GM19468 (cell line): ENCODE results near the gene NME9.

Experiments used
- ATAC-seq: cut with Tn5 transposase; IDR thresholded peaks from one replicate; pipeline ENCODE4 v1.9.1; 2021; ENCODE audit warnings: mild to moderate bottlenecking, moderate library complexity, moderate number of reproducible peaks; ENCODE audit not compliant: unreplicated experiment; ENCODE audit errors: extremely low read depth

Gene NME9

DNA sequence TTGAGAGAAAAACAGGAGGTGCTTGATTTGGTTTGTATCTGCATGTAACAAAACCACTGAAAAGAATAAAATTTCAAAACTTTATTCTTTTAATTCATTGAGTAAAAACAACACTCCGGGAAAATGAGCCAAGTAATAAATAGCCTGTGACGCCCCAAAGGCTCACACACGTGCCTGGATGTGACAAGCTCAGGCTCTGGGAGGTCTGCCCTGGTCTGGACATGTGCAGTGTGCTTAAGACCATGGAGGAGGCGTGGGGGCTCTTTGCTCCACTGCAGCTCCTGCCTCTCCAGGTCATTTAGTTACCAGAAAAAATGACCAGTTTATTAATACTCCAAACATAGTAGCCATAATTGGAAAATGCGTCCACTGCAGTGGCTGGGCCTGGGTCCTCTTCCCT, 8.6 kb upstream of the NME9 start:
- ATAC-seq: no peak

DNA sequence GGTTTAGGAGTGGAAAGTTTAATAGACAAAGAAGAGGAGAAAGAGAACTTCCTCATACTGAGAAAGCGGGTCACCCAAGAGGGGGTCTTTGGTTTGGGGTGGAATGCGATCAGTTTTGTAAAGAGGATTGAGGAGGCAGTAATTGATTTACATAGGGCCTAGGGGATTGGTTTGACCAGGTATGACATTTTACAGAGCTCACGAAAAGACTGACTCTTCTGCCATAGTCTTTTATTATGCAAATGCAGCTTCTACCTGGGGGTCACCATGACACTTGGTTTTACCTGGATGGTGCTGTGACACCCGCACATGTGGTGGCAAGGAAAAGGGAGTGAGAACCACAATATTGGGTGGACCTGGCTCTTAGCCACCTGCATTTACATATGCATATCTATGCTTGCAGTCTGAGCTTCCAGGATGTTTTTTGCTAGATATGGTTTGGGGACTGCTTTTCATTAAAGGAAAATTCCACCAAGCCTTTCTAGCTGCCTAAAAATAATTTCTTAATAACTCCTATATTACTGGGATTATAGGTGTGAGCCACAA, 6.9 kb upstream of the NME9 start:
- ATAC-seq: no peak

DNA sequence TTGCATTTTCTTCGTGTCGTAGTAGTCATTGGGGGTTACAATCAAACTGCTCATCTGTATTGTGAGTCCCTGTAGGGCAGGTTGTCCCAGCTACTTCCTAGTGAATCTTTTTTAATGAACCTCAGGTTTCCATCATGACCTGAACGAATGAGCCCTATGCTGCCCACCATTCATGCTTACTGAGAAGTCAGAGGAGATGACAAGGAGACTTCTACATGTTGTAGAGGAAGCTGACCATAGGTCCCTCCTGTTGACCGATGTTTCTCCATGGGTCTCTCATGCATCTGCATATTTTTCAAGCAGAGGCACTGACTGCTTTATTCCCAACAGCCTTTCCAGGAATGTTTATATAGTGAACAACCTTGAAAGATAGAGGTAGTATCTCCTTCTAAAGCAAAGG, 5.0 kb upstream of the NME9 start:
- no peak for ATAC-seq

DNA sequence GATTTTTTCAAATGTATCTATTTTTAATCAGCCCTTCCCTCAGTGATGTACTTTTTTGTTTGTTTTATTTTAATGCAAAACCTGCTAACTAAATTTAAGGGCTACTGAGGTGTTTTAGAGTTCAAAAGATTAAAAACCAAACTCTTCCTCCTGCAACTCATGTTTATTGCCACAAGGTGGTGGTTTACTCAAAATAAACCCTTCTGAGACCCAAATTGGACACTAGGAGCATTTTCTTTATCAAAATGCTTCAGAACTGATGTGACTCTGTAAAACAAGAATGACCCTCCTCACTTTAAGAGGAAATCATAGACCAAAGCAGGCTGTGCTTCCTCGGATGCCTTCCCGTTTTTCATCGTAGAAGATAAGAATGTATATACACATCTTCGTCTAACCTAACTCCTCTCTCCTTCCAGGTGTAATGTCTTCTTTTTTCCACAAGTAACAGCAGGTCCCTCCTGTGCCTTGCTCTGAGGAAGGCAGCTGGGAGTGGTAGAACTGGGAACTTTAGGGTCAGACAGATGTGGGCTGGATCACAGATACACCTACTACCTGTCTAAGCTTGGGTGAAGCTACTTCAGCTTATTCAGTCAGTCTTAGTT, 2.9 kb upstream of the NME9 start:
- ATAC-seq: no peak

DNA sequence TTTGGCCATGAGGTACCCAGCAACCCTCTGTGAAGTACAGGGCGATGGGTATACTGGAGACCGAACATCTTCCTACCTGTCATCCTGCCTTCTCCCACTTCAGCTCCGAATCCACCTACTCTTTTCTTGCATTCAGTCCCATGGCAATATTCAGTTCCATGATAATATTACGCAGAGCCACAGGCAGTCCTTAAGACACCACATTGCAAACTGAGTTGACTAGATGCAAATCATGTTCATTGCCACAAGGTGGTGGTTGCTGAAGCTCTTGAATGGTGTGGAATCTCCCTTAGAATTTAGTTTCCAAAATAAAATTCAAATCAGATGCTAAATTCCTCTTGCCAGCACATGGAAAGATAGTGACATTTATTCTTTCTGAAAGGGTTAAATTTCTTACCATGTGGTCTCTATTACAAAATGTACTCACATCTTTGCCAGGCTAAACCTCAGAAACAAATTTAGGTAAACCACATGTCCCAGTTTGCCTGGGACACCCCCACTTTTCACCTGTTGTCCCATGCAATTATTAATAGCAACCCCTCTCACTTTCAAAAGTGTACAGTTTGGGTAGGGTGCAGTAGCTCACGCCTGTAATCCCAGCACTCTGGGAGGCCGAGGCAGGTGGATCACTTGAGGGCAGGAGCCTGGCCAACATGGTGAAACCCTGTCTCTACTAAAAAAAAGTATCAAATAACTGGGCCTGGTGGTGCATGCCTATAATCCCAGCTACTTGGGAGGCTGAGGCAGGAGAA, 1.7 kb upstream of the NME9 start:
- no peak for ATAC-seq

DNA sequence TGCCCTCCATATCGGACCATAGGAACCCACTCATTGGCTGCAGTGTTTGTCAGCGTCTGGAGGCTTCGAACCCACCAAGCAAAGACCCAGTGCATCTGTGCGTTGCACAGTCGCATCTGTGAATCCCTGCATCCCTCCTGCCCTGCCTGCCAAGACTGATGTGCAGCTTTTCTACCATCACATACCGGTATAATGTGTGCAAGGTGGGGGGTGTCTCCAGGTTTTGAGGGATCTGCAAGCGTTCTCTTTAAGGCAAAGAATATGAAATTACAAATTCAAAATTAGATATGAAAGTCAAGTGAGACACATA, 288 bp upstream of the NME9 start:
- ATAC-seq: no peak

DNA sequence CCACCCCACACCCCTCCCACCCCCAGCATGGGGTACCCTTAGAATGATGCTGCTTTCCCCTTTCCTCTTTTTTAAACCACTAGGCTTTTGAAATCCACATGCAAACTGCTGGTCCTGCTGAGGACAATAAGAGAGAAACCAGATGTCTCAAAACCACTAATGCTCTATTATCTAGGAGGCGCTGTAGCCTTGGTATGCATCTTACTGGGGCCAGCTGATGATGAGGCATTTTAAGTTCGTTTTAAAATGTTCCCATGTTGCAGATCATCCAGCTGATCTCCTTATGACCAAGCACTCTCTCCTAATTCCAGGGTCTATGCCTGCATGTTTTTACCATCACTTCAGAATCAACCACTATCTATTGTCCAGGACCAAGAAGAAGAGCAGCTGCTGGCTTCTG, 1.3 kb downstream of the NME9 start:
- ATAC-seq: no peak

DNA sequence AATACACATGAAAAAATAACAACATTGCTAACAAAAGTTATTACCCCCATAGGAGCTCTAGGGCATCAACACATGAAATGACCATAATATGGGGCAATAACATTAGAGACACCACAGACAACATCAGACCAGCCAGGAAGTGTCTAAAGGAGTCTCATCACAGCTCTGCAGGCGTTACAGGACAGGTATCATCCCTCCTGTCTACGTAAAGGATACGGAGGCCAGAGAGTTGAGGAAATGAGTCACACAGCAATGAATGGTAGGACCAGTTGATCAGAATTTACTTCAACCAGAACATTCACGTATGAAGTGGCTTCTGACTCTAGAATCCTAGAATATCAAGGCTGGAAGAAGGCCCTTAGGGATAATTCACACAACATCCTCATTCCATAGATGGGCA, 1.8 kb downstream of the NME9 start:
- ATAC-seq: no peak

DNA sequence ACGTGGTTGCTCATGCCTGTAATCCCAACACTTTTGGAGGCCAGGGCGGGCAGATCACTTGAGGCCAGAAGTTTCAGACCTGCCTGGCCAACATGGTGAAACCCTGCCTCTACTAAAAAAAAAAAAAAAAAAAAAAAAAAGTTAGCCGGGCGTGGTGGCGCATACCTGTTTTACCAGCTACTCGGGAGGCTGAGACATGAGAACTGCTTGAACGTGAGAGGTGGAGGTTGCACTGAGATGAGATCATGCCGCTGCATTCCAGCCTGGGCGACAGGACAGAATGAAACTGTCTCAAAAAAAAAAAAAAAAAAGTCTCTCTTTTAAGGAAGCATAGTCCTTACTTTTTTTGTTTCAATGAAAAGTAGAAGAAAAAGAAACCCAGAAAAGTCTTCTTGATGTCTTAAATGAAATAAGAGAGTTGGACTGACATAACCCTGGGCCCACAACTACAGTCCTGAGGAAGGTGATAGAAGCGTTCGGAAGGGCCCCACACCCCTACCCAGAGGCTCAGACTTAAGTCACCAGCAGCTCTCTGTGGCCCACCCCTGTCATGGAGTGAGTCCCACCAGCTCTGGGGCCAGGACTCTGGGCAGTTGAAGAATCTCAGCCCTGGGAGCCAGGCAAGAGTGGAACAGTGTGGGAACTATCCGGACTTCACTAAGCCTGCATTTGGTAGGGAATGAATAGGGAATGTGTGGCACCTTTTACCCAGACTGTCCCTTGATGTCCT, 2.6 kb downstream of the NME9 start:
- ATAC-seq: no peak

DNA sequence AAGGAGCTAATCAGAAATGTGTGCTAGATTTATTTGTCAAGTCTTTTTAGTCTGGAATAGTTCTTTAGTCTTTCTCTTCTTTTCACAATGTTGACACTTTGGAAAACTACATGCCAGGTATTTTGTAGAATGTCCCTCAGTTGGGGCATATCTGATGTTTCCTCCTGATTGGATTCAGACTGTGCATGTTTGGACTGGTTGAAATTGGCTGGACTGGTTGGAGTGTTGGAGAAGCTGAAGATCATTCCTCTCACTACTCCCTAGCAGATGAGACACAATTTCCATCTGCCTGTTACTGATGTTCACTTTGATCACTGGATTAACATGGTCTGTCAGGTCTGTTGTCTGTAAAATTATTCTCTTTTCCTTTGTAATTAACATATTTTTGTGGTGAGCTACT, 3.7 kb downstream of the NME9 start:
- no peak for ATAC-seq

DNA sequence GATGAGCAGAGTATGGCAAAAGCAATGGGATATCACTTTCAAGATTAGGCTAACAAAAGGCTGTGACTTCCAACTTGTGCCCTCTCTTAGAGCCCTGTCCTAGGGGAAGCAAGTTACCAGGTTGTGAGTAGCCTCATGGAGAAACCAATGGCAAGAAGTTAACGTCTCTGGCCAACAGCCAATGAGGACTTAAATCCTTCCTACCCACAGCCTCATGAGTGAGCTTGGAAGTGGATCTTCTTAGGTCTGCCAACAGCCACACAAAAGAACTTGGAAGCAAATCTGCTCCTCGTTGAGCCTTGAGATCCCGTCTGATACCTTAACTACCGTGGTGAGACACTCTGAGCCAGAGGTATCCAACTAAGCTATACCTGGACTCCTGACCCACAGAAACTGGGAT, 5.7 kb downstream of the NME9 start:
- ATAC-seq: no peak

DNA sequence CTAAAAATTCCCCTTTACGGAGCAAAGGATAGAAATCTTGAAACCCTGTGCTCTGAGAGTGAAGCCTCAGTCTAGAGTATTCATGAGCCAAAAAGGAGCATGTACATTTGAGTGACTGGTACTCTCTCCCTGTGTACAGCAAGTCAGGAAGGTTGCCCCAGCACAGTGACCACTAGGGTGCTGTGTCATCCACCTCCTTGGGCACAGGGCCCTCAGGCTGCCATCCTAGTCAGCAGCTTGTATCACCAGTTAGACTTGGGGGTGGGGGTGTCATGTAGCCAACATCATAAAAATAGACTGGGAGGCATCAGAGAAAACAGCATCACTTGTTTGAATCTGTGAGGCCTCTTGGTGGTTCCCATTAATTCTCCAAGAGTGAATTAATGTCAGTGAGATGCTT, 12.0 kb downstream of the NME9 start:
- ATAC-seq: no peak

DNA sequence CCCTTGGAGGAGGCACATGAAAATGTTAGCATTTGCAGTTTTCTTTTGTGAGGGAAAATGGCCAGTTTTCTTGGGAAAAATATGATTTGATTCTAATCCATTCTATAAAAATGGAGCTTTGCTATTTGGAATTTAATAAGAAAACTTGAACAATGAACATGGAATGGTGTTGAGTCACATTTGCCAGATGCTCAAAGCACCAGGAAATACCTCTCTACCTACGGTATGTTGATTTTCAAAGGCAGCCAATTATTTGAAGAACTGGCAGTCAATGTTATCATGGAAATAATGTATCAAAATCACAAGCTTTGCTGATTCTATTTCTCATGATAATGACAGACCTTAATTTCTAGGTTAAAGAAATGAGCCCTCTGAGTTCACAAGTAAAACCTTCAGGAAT, 14.9 kb downstream of the NME9 start:
- ATAC-seq: no peak

DNA sequence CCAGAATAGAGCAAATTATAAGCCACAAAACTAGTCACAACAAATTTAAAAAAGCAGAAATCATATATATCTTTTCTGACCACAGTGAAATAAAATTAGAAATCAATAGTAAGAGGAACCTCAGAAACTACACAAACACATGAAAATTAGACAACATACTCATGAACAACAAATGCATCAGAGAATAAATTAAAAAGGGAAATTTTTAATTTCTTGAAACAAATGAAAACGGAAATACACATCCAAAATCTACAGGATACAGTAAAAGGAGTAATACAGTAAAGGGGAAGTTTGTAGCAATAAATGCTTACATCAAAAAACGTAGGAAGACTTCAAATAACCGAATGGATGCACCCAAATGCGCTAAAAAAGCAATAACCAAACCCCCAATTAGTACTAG, 19.2 kb downstream of the NME9 start:
- no peak for ATAC-seq

DNA sequence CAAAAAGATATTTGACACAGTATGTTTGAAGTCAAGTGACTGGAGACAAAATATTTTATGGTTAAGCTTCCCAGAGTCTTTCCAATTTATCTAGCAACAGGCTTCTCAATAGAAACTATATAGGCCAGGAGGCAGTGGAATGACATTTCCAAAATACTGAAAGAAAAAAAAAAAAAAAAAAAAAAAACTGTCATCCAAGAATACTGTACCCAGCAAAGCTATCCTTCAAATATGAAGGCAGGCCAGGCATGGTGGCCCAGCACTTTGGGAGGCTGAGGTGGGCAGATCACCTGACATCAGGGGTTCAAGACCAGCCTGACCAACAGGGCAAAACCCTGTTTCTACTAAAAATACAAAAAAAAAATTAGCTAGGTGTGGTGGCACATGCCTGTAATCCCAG, 20.9 kb downstream of the NME9 start:
- no peak for ATAC-seq

DNA sequence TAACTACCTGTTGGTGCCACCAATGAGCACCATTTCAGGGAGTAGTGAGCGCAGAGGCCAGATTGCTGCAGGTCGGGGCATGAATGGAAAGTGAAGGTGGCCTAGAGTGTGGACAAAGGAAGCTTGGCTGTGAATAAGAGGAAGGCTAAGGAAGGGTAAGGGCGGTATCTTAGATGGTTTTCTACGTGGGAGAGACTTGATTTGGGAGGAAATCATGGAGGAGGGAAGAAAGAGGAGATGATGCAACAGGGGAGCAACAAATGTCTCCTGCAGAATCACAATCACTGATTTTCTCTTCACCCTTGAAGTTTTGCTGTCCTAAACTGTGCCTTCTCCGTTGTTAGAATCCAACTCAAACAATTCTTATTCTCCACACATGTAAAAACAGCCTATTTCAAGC, 21.8 kb downstream of the NME9 start:
- ATAC-seq: no peak

DNA sequence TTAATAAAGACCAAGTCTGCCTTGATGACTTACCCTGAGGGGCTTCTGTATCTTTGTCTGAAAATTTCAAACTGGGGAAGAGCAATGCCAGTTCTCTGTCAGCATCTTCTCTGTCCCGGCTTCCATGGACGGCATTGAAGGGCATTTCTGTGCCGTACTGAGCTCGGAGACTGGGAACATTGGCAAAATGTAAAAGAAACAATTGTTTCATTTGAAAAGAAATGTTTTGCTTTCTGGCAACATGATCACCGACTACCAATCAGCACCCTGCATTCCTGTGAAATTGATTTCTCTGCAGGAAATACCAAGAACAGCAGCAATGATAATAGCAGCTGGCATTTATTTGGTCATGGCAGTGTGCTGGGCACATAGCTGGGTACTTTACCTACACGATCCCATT, 26.2 kb downstream of the NME9 start:
- no peak for ATAC-seq

DNA sequence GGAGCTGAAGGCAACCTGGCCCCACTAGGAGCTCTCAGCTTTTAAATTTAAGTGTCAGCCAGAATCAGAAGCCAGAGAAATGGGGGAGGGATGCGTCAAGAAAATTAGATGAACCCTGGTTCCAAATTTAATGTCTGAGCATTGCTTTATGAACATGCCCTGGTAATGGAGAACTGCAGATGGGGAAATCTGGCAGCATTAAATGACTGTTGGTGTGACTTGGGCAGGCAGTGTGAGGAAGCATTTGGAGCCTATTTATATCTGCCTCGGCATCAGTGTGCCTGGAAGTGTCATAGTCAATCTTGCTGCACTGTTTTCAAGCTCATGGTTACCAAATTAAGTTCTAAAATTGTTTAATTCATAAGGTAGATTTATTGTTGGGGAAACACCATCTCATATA, 29.0 kb downstream of the NME9 start:
- ATAC-seq: no peak

DNA sequence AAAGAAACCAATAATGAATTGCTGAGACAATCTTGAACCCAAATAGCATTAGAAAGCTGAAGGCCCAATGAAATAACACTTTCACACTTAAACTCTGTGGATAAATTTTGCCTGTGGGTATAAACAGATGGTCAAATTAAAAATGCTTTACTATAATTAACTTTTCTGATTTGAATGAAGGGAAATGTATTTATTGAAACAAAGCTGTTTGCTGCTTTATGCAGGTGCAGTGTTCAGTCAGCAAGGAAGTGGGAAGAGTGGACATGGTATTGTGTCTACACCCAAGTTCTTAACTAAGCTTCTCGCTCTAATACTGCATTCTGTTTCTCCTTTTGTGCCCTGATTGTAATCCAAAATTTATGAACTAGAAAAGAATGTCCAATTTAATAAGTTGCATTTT, 31.8 kb downstream of the NME9 start:
- no peak for ATAC-seq

DNA sequence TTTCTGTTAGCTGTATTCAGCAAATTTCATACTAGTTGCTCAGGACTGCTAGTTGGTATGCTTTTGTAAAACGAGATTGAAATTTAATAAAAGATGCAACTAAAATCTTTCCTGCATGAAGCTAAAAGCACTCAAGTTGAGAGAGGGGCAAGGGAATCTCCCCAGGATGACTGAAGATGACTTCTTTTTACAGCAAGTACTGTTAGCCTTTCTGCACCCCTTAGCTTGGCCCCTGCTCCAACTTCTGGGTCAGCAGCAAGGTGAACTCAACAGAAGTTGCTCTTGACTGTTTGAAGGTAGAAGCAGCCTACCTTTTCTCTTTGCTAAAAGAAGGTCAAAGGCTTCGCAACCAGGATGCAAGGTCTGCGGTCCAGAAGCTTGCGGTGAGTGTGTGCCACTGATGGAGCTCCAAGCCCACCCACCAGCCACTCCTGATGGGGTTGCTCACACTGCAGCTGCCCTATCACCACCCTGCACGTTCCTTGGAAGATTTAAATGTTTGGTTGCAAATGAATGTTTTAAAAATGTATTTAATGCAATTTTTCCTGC, 32.5 kb downstream of the NME9 start:
- ATAC-seq: no peak

DNA sequence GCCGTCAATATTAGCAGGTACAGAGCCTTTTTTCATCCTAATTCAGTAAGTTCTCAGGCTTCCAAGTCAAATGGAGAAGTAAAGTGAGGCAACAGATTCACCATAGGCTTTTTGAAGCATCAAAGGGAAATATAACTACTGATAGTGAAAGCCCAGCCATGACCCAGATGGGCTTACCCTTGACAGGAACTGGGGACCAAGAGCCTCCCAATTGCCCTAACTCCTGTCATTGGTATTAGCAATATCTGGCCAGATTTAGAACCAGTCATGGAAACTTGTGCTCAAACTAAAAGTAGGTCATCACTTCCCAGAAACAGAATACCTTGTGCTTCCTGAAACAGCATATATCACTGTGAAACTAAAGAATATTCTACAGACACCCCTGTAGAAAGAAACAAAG, 33.0 kb downstream of the NME9 start:
- no peak for ATAC-seq
